HFF-Myc (cell line): ENCODE measurements around the gene C20orf202.

ENCODE experiments used
- DNase-seq: peaks from one replicate; pipeline ENCODE4 v3.0.0-alpha.2; 2011; ENCODE audit warnings: low read depth; ENCODE audit errors: extremely low read depth
- H3K4me3 ChIP-seq: replicated peaks from 2 replicates; pipeline ENCODE4 v1.5.1; 2011; ENCODE audit warnings: low read depth, mild to moderate bottlenecking, control low read depth, low read length
- TF ChIP-seq, protein P1 (sequence below): IDR thresholded peaks from 2 replicates; pipeline ENCODE4 v1.5.1; 2012; ENCODE audit warnings: mild to moderate bottlenecking, low read depth, low read length, control low read depth; ENCODE audit errors: missing control alignments

The C20orf202 gene

DNA sequence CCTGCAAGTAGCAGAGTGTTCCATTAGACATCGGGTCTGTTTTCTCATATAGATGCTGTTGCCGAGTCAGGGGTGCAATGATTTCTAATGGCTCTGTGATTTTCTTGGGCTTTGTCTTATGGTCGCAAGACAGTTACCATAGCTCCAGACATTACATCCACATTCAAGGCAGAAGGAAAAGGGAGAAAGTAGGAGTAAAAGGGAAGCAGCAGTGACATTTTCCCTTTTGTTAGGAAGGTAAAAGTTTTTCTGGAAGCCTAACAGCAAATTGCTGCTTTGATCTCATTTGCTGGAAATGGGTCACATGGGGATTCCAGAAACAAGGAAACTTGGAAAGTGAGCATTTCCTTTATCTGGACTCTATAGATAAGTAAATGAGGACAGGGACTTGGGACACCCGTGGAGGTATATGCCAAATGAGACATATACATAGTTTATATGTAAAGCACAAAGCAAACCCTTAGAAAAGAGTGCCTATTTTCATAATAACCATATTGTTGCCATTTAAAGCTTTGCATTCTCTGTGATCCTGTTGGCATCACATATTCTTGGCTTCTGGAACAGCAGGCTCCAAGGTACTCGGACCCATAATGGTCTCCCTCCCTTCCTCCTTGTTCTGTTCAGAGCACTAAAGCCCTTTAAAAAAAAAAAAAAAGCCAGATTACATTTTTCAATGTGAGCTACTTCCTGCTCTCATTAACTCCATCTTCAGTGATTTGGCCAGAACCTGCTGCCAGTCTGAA, at the start of gene C20orf202:
C20orf202 (plus strand) TSS at position 693 of the 743 bp plus-strand sequence. CDS start 132 bp downstream, outside the sequence.
- no peak for DNase-seq
- H3K4me3 ChIP-seq, result no peak within 1 kb of the TSS
- TF ChIP-seq, protein P1, sequence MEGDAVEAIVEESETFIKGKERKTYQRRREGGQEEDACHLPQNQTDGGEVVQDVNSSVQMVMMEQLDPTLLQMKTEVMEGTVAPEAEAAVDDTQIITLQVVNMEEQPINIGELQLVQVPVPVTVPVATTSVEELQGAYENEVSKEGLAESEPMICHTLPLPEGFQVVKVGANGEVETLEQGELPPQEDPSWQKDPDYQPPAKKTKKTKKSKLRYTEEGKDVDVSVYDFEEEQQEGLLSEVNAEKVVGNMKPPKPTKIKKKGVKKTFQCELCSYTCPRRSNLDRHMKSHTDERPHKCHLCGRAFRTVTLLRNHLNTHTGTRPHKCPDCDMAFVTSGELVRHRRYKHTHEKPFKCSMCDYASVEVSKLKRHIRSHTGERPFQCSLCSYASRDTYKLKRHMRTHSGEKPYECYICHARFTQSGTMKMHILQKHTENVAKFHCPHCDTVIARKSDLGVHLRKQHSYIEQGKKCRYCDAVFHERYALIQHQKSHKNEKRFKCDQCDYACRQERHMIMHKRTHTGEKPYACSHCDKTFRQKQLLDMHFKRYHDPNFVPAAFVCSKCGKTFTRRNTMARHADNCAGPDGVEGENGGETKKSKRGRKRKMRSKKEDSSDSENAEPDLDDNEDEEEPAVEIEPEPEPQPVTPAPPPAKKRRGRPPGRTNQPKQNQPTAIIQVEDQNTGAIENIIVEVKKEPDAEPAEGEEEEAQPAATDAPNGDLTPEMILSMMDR, result no peak

DNA sequence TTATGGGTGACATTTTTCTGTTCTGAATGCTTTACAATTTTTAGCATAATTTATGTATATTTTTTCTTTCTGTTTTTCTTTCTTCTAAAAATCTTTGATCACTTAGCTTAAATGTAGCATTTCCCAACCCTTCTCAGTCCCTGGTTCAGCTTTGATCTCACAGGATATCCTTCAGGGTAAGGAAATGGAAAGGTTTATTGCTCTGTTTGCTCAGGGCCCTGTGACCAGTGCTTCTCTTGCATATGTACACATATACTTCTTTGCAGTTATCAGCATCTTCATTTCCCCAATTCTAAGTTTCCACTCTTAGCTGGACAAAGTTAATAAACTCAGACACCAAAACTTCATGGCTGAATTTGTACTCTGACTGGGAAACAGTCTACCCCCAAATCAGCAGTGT, 49.0 kb upstream of the C20orf202 start:
- TF ChIP-seq, protein P1, result no peak
- no peak for DNase-seq
- H3K4me3 ChIP-seq, result no peak overlapping the region

DNA sequence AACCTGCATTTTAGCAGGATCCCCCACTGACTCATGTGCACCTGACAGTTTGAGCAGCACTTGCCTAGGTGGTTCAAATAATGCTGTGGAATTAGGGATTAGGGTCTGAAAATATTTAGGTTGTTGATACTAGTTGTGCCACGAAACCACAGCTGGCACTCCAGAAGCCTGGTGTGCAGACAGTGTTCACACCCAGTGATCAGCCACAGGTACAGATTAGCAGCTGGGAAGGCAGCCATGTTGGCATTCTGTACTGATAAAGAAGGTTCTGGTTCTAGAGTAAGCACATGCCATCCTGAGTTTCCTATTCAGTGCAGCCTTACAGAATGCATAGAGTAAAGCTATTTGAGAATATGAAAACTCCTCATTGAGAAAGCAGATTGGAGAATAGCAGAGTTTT, 48.6 kb upstream of the C20orf202 start:
- no peak for DNase-seq
- H3K4me3 ChIP-seq, result no peak overlapping the region
- TF ChIP-seq, protein P1, result no peak

GRCh38 chr20:1155342-1155741, 47.9 kb upstream of the C20orf202 start:
- TF ChIP-seq, protein P1, result no peak
- DNase-seq, result no peak
- no peak overlapping the region for H3K4me3 ChIP-seq

GRCh38 chr20:1160496-1160895, 42.8 kb upstream of the C20orf202 start:
- no peak for DNase-seq
- no peak overlapping the region for H3K4me3 ChIP-seq
- TF ChIP-seq, protein P1, result no peak

- DNase-seq, result no peak
- TF ChIP-seq, protein P1, result no peak
- no peak overlapping the region for H3K4me3 ChIP-seq
Measured at GRCh38 chr20:1160991-1161390, 42.3 kb upstream of the C20orf202 start.

GRCh38 chr20:1163105-1163504, 40.1 kb upstream of the C20orf202 start:
- DNase-seq, result no peak
- TF ChIP-seq, protein P1, result no peak

More at GRCh38 chr20:1163105-1163504, 40.1 kb upstream of the C20orf202 start:
- H3K4me3 ChIP-seq, result no peak overlapping the region
